ENCODE data around the gene RAPGEF1.
"Not testable (repeated sequence)": the region's sequence is repeated elsewhere in the genome, so short reads cannot be mapped to it uniquely, and the experiment has no call there.

The RAPGEF1 gene

GRCh38 chr9:131657456-131657855 lies 82.4 kb downstream of the RAPGEF1 start:
- no peak for DNase-seq (ENCODE audit: low read depth)
- H3K4me3 ChIP-seq (ENCODE audit: low read depth, low read length): no peak overlapping the region
- no peak for TF ChIP-seq CTCF (IDR thresholded peaks at IDR 0.05; ENCODE audit: low read depth, low read length)
- no peak for TF ChIP-seq MYC (IDR thresholded peaks at IDR 0.05; ENCODE audit: low read depth, low read length)
- TF ChIP-seq POLR2A (IDR thresholded peaks at IDR 0.05; ENCODE audit: extremely low read depth, insufficient read length): no peak
- no peak for TF ChIP-seq MAX (IDR thresholded peaks at IDR 0.05; ENCODE audit: low read depth, low read length)

- DNase-seq (ENCODE audit: low read depth): peak; percentile 22
- H3K4me3 ChIP-seq (ENCODE audit: low read depth, low read length): no peak overlapping the region
- TF ChIP-seq CTCF (IDR thresholded peaks at IDR 0.05; ENCODE audit: low read depth, low read length) (no peak), POLR2A (IDR thresholded peaks at IDR 0.05; ENCODE audit: extremely low read depth, insufficient read length) (no peak), MYC (IDR thresholded peaks at IDR 0.05; ENCODE audit: low read depth, low read length) (no peak), MAX (IDR thresholded peaks at IDR 0.05; ENCODE audit: low read depth, low read length) (no peak)
These were observed 82.9 kb downstream of the RAPGEF1 start for GRCh38 chr9:131657037-131657377.

- peak; percentile 99 for DNase-seq (ENCODE audit: low read depth)
- TF ChIP-seq MAX (IDR thresholded peaks at IDR 0.05; ENCODE audit: low read depth, low read length) (peak; percentile 76; the same call in 1 of the 2 replicates), CTCF (IDR thresholded peaks at IDR 0.05; ENCODE audit: low read depth, low read length) (no peak)
- H3K4me3 ChIP-seq (ENCODE audit: low read depth, low read length): no peak overlapping the region
These were observed 83.4 kb downstream of the RAPGEF1 start for GRCh38 chr9:131656356-131657036.

- not testable (repeated sequence) for DNase-seq (ENCODE audit: low read depth); H3K4me3 ChIP-seq (ENCODE audit: low read depth, low read length)
These were observed 85.5 kb downstream of the RAPGEF1 start for GRCh38 chr9:131654369-131654768.

- DNase-seq (ENCODE audit: low read depth): peak; percentile 71
- peak; percentile 35; the same call in 1 of the 2 replicates for TF ChIP-seq MYC (IDR thresholded peaks at IDR 0.05; ENCODE audit: low read depth, low read length)
- peak; percentile 38; the same call in 1 of the 2 replicates for TF ChIP-seq MAX (IDR thresholded peaks at IDR 0.05; ENCODE audit: low read depth, low read length)
- no peak for TF ChIP-seq POLR2A (IDR thresholded peaks at IDR 0.05; ENCODE audit: extremely low read depth, insufficient read length)
- no peak overlapping the region for H3K4me3 ChIP-seq (ENCODE audit: low read depth, low read length)
These were observed 88.3 kb downstream of the RAPGEF1 start for GRCh38 chr9:131651599-131651998.

GRCh38 chr9:131651160-131651559 lies 88.7 kb downstream of the RAPGEF1 start:
- H3K4me3 ChIP-seq (ENCODE audit: low read depth, low read length): no peak overlapping the region
- TF ChIP-seq MYC (IDR thresholded peaks at IDR 0.05; ENCODE audit: low read depth, low read length) (no peak), MAX (IDR thresholded peaks at IDR 0.05; ENCODE audit: low read depth, low read length) (no peak), CTCF (IDR thresholded peaks at IDR 0.05; ENCODE audit: low read depth, low read length) (no peak), POLR2A (IDR thresholded peaks at IDR 0.05; ENCODE audit: extremely low read depth, insufficient read length) (no peak)
- no peak for DNase-seq (ENCODE audit: low read depth)

GRCh38 chr9:131650254-131650653 lies 89.6 kb downstream of the RAPGEF1 start:
- peak; percentile 51 for DNase-seq (ENCODE audit: low read depth)
- no peak overlapping the region for H3K4me3 ChIP-seq (ENCODE audit: low read depth, low read length)
- TF ChIP-seq MAX (IDR thresholded peaks at IDR 0.05; ENCODE audit: low read depth, low read length): no peak
- no peak for TF ChIP-seq MYC (IDR thresholded peaks at IDR 0.05; ENCODE audit: low read depth, low read length)
- no peak for TF ChIP-seq POLR2A (IDR thresholded peaks at IDR 0.05; ENCODE audit: extremely low read depth, insufficient read length)
- no peak for TF ChIP-seq CTCF (IDR thresholded peaks at IDR 0.05; ENCODE audit: low read depth, low read length)
